HL-60 (cell line): Measurements from ENCODE around the gene CSMD2.

Experiments used
- POLR2AphosphoS5 ChIP-seq: IDR thresholded peaks from 2 replicates; pipeline ENCODE4 v1.6.1; 2012; ENCODE audit warnings: low read depth
- REST ChIP-seq: IDR thresholded peaks from 2 replicates; pipeline ENCODE4 v1.6.1; 2012; ENCODE audit warnings: low read depth; ENCODE audit not compliant: insufficient replicate concordance
- SPI1 ChIP-seq: IDR thresholded peaks from 2 replicates; pipeline ENCODE4 v1.6.1; 2012; ENCODE audit warnings: low read depth, mild to moderate bottlenecking, borderline replicate concordance
- TF ChIP-seq, protein P1 (sequence below): IDR thresholded peaks from one replicate; pipeline ENCODE4 v1.5.1; 2011; ENCODE audit warnings: low read length, control low read depth, inconsistent platforms; ENCODE audit not compliant: insufficient read depth

DNA sequence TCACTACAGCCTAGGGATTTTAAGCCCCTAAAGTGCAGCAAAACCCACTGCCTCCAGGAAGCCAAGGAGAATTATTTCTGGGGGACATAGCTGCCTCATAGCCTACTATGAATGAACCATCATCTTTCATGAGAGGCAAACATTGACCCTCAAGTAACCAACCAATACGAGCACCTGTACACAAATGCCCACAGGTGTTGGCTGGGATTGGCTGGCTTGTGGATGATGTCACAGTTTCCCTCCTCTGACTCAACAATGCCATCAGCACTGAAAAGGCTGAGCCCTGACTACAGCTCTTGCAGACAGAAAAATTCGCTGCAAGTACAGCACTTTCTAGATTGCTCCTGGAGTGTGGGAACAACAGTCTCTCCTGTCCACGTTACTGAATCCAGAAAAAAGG lies 301.3 kb downstream of the CSMD2 start, which contains the start of gene HMGB4:
- TF ChIP-seq REST (no peak), SPI1 (no peak), POLR2AphosphoS5 (no peak)
- TF ChIP-seq, protein P1, sequence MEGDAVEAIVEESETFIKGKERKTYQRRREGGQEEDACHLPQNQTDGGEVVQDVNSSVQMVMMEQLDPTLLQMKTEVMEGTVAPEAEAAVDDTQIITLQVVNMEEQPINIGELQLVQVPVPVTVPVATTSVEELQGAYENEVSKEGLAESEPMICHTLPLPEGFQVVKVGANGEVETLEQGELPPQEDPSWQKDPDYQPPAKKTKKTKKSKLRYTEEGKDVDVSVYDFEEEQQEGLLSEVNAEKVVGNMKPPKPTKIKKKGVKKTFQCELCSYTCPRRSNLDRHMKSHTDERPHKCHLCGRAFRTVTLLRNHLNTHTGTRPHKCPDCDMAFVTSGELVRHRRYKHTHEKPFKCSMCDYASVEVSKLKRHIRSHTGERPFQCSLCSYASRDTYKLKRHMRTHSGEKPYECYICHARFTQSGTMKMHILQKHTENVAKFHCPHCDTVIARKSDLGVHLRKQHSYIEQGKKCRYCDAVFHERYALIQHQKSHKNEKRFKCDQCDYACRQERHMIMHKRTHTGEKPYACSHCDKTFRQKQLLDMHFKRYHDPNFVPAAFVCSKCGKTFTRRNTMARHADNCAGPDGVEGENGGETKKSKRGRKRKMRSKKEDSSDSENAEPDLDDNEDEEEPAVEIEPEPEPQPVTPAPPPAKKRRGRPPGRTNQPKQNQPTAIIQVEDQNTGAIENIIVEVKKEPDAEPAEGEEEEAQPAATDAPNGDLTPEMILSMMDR = no peak
